ENCODE data around the gene SAMD7.

SAMD7 gene

DNA sequence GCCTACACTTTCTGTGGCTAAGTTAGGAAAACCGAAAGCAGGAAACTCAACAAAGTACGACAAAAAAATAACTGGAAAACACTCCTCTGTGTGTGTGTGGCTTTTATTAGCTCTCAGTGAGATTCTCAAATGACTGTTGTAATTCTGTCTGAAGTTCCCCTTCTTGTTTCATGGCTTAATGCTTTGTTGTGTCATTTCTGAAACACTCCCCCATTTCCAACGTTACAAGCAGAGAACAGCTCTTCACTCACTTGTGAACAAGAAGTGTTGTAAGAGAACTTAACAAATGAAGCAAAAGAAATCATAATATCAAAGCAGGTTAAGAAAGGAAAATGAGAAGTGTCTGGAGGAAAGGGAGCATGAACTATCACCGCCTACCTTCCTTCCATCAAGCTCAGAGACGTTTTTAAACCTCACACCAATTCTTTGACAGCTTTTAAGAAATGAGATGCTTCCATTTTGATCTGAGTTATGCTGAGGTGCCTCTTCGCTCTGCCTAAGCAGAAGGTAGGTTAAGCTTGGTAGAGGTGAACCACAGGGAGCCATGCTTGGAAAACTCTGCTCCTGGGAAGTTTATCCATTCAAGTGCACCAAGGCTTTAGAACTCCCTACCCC is 42.9 kb downstream of the SAMD7 start:
- TF ChIP-seq FOXP2 (optimal IDR thresholded peaks at IDR 0.05; ENCODE audit: borderline replicate concordance, extremely low read depth, extremely low read length, insufficient read depth) = no peak
- no peak for TF ChIP-seq SIN3A (IDR thresholded peaks at IDR 0.05; ENCODE audit: borderline replicate concordance, insufficient read depth, low read length)
- no peak for TF ChIP-seq TAF1 (IDR thresholded peaks at IDR 0.05; ENCODE audit: borderline replicate concordance, insufficient read depth, low read length)
- no peak for TF ChIP-seq POLR2AphosphoS5 (IDR thresholded peaks at IDR 0.05; ENCODE audit: low read depth, low read length)
- TF ChIP-seq, protein P1, sequence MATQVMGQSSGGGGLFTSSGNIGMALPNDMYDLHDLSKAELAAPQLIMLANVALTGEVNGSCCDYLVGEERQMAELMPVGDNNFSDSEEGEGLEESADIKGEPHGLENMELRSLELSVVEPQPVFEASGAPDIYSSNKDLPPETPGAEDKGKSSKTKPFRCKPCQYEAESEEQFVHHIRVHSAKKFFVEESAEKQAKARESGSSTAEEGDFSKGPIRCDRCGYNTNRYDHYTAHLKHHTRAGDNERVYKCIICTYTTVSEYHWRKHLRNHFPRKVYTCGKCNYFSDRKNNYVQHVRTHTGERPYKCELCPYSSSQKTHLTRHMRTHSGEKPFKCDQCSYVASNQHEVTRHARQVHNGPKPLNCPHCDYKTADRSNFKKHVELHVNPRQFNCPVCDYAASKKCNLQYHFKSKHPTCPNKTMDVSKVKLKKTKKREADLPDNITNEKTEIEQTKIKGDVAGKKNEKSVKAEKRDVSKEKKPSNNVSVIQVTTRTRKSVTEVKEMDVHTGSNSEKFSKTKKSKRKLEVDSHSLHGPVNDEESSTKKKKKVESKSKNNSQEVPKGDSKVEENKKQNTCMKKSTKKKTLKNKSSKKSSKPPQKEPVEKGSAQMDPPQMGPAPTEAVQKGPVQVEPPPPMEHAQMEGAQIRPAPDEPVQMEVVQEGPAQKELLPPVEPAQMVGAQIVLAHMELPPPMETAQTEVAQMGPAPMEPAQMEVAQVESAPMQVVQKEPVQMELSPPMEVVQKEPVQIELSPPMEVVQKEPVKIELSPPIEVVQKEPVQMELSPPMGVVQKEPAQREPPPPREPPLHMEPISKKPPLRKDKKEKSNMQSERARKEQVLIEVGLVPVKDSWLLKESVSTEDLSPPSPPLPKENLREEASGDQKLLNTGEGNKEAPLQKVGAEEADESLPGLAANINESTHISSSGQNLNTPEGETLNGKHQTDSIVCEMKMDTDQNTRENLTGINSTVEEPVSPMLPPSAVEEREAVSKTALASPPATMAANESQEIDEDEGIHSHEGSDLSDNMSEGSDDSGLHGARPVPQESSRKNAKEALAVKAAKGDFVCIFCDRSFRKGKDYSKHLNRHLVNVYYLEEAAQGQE (IDR thresholded peaks at IDR 0.05; ENCODE audit: insufficient read depth in 1 of 2, low read depth in 2 of 2, low read length in 2 of 2) = no peak

GRCh38 chr3:169955406-169955805 is 44.0 kb downstream of the SAMD7 start:
- TF ChIP-seq TAF1 (IDR thresholded peaks at IDR 0.05; ENCODE audit: borderline replicate concordance, insufficient read depth, low read length) (no peak), POLR2AphosphoS5 (IDR thresholded peaks at IDR 0.05; ENCODE audit: low read depth, low read length) (no peak), FOXP2 (optimal IDR thresholded peaks at IDR 0.05; ENCODE audit: borderline replicate concordance, extremely low read depth, extremely low read length, insufficient read depth) (no peak), SIN3A (IDR thresholded peaks at IDR 0.05; ENCODE audit: borderline replicate concordance, insufficient read depth, low read length) (no peak)
- TF ChIP-seq, protein P1 (IDR thresholded peaks at IDR 0.05; ENCODE audit: insufficient read depth in 1 of 2, low read depth in 2 of 2, low read length in 2 of 2) = no peak

GRCh38 chr3:169964176-169964575 is 52.8 kb downstream of the SAMD7 start:
- TF ChIP-seq, protein P1 (IDR thresholded peaks at IDR 0.05; ENCODE audit: insufficient read depth in 1 of 2, low read depth in 2 of 2, low read length in 2 of 2) = no peak
- TF ChIP-seq FOXP2 (optimal IDR thresholded peaks at IDR 0.05; ENCODE audit: borderline replicate concordance, extremely low read depth, extremely low read length, insufficient read depth) (no peak), SIN3A (IDR thresholded peaks at IDR 0.05; ENCODE audit: borderline replicate concordance, insufficient read depth, low read length) (no peak), POLR2AphosphoS5 (IDR thresholded peaks at IDR 0.05; ENCODE audit: low read depth, low read length) (no peak), TAF1 (IDR thresholded peaks at IDR 0.05; ENCODE audit: borderline replicate concordance, insufficient read depth, low read length) (no peak)

- TF ChIP-seq SIN3A (IDR thresholded peaks at IDR 0.05; ENCODE audit: borderline replicate concordance, insufficient read depth, low read length) = no peak
- no peak for TF ChIP-seq POLR2AphosphoS5 (IDR thresholded peaks at IDR 0.05; ENCODE audit: low read depth, low read length)
- TF ChIP-seq, protein P1 (IDR thresholded peaks at IDR 0.05; ENCODE audit: insufficient read depth in 1 of 2, low read depth in 2 of 2, low read length in 2 of 2) = no peak
- TF ChIP-seq FOXP2 (optimal IDR thresholded peaks at IDR 0.05; ENCODE audit: borderline replicate concordance, extremely low read depth, extremely low read length, insufficient read depth) = no peak
- TF ChIP-seq TAF1 (IDR thresholded peaks at IDR 0.05; ENCODE audit: borderline replicate concordance, insufficient read depth, low read length) = no peak
Measured at GRCh38 chr3:169965562-169966427, 54.4 kb downstream of the SAMD7 start.
